ENCODE measurements around the gene ZNF423. TPM values are rescaled to one million over a fixed set of nuclear protein-coding genes. Genes with fewer than 3 reads are reported as not detected.

Gene ZNF423
- total RNA-seq, 1 experiment from 2014 or later = 2.0 TPM

DNA sequence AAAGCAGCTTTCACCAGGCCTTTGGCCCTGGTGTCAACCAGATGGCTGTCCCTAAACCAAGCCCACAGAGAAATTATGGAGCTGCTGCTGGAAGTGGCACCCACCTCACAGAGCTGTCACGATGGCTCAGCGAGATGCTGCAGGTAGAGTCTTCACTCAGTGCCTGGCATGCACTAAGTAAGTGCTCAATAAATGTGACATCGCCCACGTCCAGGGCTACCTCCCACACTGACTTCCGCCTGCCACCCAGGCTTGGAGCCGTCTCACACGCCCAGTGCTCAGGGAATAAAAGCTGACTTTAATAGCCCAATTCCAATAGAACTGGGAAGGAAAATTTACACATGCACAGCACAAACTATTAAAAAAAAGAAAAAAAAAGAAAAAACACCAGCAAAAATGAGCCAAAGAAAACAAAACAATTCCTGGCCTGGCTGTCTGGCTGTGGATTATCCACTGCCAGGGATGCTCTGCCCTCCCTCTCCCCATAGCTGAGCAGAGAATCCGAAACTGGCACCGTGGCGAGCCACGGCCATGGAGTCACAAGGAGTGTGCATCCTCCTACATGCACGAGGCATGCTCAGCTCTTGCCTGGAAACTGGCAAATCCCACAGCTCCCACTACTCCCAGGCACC is 68.9 kb downstream of the ZNF423 start:
- no peak for DNase-seq (ENCODE audit: low read depth)

DNA sequence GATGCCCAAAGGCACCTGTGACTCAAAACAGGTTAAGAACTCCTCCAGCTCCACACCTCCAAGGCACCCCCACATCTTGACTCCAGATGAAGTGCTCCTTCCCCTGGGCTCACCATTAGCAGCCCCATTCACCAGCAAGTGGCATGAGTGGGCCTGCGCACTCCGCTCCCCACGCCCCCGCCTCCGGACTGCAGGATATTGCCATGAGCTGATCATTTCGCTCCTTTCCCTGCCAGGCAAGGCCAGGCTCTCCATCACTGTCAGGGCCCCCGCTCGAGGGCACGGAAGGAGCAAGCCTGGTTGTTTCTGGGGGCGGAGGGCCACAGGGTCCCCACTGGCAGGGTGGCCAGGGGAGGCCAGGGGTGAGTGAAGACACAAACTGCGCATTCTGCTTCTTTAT is 69.9 kb downstream of the ZNF423 start:
- no peak for DNase-seq (ENCODE audit: low read depth)

DNA sequence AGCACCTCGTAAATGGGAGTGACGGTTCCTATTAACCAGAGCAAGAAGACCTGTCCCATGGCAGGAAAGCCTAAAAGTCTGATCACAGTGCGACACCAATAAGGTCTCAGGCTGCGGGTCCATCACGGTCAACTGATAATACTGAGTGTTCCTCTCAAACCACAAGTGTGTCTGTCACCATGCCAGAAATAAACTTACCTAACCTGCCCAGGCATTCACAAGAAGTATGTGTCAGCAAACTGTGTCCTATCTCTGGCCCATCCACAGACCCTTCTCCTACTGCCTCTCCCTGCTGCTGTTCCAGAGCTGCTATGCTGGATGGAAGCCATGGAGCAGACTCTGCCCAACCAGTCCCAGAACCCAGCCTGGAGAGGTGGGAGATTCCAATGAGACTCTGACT is 73.5 kb downstream of the ZNF423 start:
- no peak for DNase-seq (ENCODE audit: low read depth)

DNA sequence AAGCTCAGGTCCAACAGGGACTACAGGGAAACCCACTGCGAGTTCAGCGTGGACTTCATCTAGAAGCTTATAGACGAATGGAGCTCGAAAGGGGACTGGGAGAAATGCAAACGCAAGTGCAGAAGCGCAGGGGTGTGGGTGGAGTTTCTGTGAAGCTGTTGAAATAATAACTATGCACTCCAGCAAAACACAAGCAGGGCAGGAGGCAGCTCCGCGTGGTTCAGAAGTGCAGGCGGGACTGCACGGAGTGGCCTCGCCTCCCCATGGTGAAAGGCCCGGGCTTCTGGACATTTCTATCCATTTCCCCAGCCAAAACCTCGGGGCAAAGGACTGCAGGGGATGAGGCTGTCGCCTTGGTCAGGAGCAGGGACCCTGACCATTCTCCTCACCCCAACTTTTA is 74.5 kb downstream of the ZNF423 start:
- DNase-seq (ENCODE audit: low read depth) = no peak

DNA sequence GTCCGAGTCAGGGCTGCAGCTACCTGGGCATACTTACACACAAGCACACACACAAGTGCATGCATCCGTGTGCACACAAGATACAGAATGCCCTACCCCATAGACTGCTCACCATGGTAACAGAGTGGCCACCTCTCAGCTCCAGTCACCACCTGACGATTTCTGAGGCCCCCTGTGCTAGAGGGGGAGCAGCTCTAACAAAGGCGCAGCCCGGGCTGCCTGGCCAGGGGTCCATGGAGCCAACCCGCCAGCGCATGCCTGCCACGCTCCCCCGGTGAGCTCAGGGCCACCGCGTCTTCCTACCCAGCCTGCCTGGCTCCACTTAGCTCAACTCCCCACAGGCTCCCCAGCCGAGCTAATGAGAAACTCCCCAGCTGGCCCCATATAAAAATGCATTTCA is 75.5 kb downstream of the ZNF423 start:
- no peak for DNase-seq (ENCODE audit: low read depth)

DNA sequence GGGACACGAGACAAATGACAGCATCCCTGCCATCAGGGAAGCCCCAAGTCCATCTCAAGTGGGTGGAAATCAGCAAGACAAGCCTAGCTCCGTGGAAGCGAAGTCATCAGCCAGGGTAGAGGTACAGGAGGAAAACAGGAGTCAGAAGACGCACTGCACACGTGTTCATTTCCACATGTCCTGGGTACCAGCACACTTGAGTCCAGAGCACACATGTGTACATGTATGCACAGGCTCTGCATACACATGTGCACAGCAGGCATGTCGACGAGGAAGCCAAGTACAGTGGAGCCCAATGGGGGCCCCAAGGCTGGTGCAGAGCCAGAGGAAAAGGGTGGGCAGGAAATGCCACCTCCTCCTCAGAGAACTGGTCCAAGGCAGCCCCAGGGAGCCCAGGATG is 75.9 kb downstream of the ZNF423 start:
- no peak for DNase-seq (ENCODE audit: low read depth)

DNA sequence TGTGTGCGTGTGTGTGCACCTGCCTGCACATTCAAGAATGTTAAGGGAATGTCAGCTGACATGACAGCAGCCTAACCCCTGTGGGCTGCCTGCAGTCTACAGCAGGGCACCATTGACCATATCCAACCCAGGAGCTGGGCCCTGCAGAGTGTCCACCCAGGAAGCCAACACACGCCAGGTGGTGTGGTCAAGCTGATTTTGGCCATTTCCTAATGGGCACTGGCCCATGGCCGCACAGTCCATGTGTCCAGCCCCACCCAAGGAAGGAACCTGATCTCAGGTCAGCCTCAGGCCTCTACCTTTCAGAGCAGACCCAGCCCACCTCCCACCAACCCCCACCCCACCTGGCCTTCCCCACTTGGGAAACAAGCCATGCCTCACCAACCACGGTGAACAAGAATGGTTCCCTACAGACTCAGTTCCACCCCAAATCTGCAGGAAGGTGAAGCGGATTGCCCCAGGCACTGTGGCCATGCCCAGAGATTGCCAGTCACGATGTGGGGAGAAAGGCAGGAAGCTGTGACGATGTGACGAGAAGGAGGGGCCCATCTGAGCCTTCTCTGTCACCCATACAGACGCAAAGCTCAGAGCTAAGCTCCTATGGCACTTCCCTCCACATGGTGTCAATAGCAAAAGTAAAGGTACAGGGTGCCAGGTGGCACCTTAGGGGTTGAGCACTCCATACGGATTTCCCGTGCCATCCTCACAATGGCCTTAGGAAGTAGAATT is 77.5 kb downstream of the ZNF423 start:
- no peak for DNase-seq (ENCODE audit: low read depth)

DNA sequence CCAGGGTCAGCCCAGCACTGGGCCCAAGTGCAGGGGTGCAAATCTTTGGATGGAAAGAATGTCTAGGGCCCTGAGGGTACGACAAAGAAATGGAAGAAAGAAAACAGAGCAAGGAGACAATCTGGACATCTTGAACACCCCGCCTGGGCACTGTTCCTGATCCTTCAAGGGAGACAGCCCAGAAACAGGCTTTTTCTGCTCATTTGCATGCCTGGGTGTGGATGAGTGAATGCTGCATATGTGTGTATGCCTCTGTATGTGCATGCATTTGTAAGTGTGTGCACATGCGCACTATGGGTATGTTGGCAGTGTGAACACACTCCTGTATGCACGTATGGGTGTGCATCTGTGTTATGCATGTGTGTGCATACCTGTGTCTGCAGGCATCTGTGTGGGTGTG is 79.2 kb downstream of the ZNF423 start:
- DNase-seq (ENCODE audit: low read depth) = no peak

DNA sequence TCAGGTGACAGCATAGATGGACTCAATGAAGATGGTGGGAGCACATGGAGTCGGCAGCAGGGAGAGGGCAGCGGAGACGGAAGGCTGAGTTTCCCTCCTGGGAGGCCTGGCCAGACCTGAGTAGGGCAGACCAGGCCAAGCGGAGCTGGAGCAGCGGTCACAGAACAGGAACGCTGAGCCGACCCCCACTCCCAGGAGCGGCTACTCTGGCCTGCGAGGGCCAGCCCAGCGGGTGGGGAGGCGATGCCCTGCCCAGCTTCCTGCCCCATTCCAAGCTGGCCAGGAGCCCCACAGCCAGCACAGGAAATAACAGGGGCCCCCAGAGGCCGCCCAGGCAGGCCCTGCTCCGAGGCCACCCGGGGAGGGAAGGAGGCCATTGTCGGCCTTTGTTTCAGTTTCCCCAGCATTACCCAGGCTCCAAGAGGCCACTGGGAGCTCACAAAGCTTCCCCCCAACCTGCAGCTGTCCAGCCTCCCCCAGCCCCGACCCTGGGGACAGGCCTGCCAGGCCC is 79.8 kb downstream of the ZNF423 start:
- DNase-seq (ENCODE audit: low read depth) = peak; percentile 37

DNA sequence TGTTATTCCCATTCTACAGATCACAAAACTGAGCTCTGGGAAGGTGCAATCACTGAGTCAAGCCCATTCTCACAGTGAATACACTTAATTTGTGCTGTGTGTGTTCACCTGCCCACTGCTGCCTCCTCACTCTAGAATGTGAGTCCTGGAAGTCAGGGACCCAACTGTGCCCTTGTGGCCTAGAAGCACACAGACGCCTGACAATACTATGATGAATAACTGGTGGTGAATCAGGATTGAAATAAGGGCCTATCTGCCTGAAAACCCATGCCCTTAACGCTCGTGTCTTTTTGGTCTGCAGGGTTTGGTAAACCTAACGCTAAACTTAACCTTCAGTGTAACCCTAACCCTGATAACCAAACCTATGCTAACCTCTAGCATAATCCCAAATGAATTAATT is 80.3 kb downstream of the ZNF423 start:
- no peak for DNase-seq (ENCODE audit: low read depth)

DNA sequence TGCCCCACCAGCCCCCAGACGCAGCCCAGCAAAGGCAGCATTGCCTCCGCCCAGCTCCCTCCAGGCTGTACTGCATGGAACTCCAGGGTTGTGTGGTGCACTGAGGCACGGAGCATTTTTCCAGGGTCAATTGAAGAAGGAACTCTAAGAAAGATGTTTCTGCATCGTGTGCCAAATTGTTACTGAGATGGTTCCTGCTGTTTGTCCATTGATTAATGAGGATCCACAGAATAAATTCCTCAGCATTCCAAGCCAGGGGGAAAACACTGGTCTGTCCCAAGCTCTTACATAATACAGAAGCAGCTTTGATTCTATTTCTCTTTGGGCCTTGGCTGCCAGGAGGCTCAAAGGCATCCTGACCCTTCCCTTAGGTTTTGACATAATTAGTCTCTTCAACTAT is 80.9 kb downstream of the ZNF423 start:
- DNase-seq (ENCODE audit: low read depth) = no peak

DNA sequence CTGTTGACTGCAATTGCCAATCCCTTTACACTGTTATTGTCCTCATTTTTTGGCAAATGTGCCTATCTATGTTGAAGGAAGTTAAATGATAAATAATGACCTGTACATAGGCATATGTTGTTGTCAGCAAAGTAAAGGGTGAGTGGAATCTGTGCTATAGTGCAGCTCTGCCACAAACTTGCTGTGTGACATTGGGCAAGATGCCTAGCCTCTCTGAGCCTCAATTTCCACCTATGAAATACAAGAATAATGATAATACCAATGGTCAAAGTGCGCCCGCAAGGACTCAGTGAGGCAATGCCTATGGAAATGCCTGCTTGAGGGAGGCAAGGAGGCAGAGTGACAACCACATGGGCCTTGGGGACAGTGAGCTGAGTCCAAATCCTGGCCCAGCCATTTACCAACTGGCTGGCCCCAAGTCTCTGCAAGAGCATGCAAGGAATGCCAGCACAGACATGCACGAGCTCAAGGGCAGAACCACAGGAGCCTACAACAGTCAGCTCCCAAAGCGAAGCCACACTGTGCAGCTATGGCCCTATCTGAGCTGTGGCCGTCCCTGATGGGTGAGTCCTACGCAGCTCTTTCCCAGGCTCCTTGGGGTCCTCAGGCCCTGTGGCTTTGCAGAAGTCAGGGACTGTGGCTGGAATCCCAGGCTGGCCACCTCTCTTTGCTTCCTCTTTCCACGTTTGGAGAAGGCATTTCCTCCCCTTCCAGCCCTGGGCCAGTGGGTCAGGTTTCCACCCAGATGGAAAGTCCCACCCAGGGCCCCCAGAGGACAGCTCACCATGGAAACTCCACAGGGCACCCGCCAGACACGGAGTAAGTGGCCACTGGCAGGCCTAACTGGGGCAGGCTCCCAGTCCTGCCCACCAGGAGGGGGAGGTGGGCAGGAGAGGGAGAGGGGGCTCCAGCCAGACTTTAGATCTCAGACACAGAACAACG is 82.1 kb downstream of the ZNF423 start:
- DNase-seq (ENCODE audit: low read depth) = peak; percentile 25

DNA sequence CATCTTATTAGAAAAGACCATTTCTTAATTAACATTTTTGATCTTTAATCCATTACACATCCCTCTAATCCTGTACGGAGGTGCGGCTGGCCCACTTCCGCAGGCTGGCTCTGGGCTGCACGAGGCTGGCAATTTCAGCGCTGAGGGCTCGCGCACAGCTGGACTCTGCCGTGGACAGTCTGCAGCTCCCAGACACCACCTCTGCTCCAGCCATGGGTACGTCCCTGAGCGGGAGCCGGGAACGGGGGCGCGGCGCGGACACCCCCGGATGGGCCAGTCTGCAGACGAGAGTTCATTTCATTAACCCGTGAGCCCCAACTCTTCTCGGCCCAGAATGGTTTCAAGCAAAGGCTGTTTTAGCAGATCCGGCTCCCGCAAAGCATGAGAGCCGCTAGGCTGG is 87.9 kb downstream of the ZNF423 start:
- no peak for DNase-seq (ENCODE audit: low read depth)

DNA sequence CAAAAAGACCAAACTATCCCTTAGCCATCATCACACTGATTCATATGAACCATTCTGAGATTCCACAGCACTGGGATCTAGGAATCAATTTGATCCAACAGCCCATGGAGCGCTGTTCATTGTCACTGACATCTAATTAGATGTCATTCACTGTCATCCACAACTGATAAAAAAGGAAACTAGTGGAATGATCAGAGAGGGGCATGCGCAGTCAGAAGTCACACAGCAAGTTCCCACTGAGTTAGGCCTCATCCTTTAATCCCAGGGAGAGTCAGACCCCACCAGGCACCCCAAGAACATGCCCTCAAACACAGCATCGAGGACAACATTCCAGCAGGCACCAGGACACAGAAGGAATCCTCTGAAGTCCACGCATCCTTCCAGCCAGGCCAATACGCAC is 88.5 kb downstream of the ZNF423 start:
- no peak for DNase-seq (ENCODE audit: low read depth)

DNA sequence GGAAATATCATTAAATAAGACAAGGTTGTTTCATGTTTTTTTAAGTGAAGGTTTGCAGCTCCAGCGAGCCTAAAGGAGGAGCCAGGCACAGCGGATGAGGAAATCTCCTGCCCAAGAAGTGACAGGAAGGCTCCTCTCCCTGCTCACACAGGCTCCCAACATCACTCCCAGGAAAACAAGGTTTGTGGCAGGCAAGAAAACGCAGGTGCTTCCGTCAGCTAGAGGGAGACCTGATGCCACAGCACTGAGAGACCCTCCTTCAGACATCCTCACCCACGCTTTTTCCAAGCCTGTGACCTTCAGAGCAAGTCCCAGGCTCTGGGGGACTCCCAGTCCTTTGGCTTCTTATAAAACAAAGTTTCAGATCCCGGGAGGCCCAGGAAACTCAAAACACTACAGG is 89.7 kb downstream of the ZNF423 start:
- no peak for DNase-seq (ENCODE audit: low read depth)

DNA sequence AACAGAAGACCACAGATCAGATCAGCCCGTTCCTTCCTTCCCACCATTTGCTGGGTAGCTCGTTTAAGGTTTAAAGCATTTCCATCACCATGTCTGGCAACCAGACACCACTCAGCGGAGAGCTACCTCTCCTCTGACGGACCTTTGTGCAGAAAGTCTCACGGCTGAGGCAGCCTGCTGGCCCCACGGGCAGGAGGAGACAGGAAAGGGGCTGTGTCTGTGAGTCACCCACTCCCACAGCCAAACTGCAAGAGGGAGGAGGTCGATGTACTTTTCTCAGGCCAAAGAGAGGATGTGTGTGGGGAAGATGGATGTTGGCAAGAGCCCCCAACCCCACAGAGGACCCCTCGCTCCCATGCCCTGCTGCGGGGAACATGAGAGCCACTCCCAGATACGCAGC is 92.1 kb downstream of the ZNF423 start:
- peak; percentile 45 for DNase-seq (ENCODE audit: low read depth)

DNA sequence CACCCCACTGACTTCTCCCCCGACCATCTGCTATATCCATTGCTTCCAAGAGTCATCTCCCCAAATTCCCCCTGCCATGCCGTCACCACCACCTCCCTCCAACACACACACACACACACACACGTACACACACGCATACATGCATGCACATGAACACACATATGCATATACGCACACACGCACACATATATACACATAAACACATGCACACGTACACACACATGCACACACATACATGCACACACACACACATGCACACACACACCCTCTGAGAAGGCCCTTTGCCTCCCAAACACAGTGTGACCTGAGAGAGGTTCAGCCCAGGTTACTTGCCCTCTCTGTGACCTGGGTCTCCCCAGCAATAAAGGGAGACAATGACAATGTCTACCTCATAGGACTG is 95.1 kb downstream of the ZNF423 start:
- no peak for DNase-seq (ENCODE audit: low read depth)

DNA sequence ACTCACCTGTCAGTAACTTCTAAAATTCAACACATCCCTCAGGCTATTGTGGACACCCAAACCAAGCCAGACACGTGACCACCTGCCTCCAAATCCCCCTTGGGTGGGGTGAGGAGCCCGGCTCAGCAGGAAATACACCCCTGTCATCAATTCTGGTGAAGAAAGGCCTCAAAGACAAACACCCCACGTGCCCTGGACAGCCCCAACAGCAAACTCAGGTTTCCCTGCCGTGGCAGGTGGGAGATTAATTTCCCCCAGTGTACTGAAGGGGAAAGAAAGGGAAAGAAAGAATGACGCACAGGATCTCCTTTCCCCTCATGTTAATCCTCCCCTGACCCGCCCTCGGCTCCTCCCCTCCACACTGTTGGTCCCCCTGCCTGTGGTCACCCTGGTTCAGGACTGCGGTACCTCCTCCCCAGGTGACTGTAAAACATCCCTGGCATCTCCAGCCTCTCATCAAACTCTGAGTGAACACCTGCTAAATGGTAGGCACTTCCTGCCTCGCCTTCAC is 98.3 kb downstream of the ZNF423 start:
- peak; percentile 9 for DNase-seq (ENCODE audit: low read depth)

DNA sequence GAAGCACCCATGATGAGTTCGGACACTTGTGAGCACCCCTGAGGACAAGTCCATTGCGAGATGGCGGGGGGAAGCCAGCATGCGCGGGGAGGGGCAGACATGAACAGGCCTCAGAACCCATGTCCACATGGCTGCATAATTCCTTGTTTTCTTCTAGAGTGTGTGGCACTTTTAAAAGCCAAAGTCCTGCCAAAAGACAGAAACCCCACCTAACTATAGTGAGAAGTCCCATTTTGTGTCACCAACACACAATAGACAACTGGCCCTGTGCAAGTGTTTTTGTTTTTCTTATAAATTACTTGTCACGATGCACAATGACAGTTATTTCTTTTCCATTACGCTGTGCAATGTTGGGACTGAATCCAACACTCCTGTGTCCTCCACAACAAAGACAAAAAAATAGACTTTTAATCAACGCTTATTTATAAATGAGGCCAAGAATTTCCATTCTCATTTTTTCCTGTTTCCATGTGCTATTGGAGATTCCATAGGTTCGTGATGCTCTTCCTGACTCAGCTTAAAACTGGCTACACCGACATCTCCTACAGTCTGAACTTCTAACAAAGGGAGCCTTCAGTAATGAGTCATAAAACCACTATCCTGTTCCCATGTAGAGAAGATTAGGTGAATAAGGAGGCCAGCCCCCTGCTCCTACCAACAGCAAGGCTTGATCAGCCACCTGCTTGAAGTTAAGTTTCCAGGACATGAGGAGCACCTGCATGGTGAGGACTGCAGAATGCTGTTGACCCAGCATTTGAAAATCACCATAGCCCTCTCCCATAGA is 98.9 kb downstream of the ZNF423 start:
- DNase-seq (ENCODE audit: low read depth) = peak; percentile 70

DNA sequence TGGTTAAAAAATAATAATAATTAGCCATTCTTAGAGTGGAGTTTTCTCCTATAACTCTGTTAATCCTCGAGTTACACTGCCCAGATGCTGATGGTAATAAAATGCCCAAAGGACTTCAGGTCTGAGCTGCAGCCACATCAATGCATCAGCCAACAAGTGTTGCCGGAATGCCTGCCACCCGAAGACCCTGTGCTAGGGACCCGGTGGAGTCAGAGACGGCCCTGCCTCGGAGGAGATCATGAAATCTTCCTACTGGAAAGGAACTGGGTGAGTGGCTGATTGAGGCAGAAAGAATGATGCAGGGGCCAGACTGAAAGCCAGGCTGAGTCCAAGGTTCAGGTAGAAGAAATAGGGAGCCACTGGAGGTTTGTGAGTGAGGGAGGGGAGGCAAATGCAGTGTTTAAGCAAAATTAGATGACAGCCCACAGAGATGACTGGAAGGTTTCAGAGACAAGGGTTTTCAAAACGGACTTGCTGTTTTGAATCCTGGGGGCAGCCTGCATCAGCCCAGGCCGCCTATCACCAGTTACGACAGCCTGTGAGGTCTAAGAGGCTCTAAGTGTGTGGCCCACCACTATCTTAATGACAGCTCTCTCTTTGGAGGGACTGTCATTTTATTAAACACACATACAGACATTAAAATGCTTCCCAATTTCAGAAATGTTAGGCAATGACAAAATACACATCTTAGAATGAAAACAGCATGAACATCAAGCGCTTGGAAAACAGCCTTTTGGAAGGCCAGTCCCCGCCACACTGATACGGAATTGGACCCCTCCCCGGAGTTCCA is 100.0 kb downstream of the ZNF423 start:
- DNase-seq (ENCODE audit: low read depth) = no peak

DNA sequence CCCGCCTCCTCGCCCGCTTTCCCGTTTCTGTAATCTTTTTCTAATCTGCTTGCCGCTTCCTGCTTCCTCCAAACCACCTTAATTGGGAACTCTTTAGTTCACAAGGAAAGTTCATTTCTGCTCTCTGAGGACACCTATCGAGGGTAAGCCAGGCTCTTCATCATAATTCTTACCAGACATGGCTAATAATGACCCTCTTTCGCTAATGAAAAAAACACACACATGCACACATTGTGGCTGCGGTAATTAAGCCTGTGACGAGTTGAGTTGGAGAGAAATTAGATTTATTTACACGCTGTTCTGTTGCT is 100.6 kb downstream of the ZNF423 start:
- peak; percentile 65 for DNase-seq (ENCODE audit: low read depth)

All from Daoy (cell line).